22Rv1 (cell line): ENCODE measurements around the gene ASCC2.

Experiments used
- H3K27ac ChIP-seq: fragments of 450-650 bp; 2 replicates; pipeline ENCODE4 v1.5.1; 2017
- CTCF ChIP-seq: fragments of 450-650 bp; IDR thresholded peaks from 2 replicates; pipeline ENCODE4 v1.5.1; 2017; ENCODE audit warnings: mild to moderate bottlenecking
- ZFX ChIP-seq: fragments of 450-650 bp; IDR thresholded peaks from 2 replicates; pipeline ENCODE4 v1.6.1; 2017; ENCODE audit warnings: antibody characterized with exemption, borderline replicate concordance

ASCC2 gene

DNA sequence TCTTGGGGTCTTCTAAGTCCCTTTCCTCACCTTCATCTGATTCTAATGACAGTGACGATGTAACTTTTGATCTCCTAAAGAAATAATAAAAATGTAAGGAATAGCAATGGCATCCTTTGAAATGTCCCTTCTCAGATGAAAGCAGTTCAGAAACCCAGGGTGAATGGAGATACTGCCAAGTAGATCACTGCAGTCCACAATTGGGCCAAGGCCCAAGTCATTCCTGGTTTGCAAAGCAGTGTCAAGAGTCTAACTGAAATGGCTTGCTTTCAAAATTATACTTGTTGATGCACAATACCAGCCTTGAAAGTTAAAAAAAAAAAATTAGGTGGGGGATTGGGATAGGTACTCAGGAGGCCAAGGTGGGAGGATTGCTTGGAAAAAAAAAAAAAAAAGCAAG, 20.4 kb downstream of the ASCC2 start:
- TF ChIP-seq ZFX (no peak), CTCF (no peak)
- no peak overlapping the region for H3K27ac ChIP-seq

GRCh38 chr22:29816980-29817379, 21.1 kb downstream of the ASCC2 start:
- H3K27ac ChIP-seq, result no peak overlapping the region

GRCh38 chr22:29816539-29816938, 21.5 kb downstream of the ASCC2 start:
- no peak for TF ChIP-seq CTCF
- no peak for TF ChIP-seq ZFX
- H3K27ac ChIP-seq, result peak overlapping the region; percentile 38; the same call in 1 of the 2 replicates

More at GRCh38 chr22:29816980-29817379, 21.1 kb downstream of the ASCC2 start:
- no peak for TF ChIP-seq CTCF
- no peak for TF ChIP-seq ZFX

GRCh38 chr22:29816128-29816527, 21.9 kb downstream of the ASCC2 start:
- H3K27ac ChIP-seq, result peak overlapping the region; percentile 38
- TF ChIP-seq CTCF (no peak), ZFX (no peak)

- H3K27ac ChIP-seq, result peak overlapping the region; percentile 38
- TF ChIP-seq CTCF, result no peak
- TF ChIP-seq ZFX, result no peak
Observed at GRCh38 chr22:29815580-29815979, 22.5 kb downstream of the ASCC2 start.

GRCh38 chr22:29814003-29814402, 24.1 kb downstream of the ASCC2 start:
- no peak for TF ChIP-seq ZFX
- TF ChIP-seq CTCF, result peak; percentile 23; the same call in 1 of the 2 replicates
- H3K27ac ChIP-seq, result peak overlapping the region; percentile 81

- H3K27ac ChIP-seq, result peak overlapping the region; percentile 81
- TF ChIP-seq ZFX (no peak), CTCF (peak; percentile 54)
Observed at GRCh38 chr22:29813563-29813962, 24.5 kb downstream of the ASCC2 start.
